ENCODE data around the gene EHMT1.

The EHMT1 gene

GRCh38 chr9:137793196-137793841 lies 174.5 kb downstream of the EHMT1 start:
- DNase-seq (ENCODE audit: extremely low read depth, low read depth) = no peak
- TF ChIP-seq, protein P1, sequence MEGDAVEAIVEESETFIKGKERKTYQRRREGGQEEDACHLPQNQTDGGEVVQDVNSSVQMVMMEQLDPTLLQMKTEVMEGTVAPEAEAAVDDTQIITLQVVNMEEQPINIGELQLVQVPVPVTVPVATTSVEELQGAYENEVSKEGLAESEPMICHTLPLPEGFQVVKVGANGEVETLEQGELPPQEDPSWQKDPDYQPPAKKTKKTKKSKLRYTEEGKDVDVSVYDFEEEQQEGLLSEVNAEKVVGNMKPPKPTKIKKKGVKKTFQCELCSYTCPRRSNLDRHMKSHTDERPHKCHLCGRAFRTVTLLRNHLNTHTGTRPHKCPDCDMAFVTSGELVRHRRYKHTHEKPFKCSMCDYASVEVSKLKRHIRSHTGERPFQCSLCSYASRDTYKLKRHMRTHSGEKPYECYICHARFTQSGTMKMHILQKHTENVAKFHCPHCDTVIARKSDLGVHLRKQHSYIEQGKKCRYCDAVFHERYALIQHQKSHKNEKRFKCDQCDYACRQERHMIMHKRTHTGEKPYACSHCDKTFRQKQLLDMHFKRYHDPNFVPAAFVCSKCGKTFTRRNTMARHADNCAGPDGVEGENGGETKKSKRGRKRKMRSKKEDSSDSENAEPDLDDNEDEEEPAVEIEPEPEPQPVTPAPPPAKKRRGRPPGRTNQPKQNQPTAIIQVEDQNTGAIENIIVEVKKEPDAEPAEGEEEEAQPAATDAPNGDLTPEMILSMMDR (IDR thresholded peaks at IDR 0.05; ENCODE audit: low read depth, low read length) = no peak

GRCh38 chr9:137795156-137795666 lies 176.4 kb downstream of the EHMT1 start:
- TF ChIP-seq, protein P1 (IDR thresholded peaks at IDR 0.05; ENCODE audit: low read depth, low read length) = no peak

GRCh38 chr9:137797206-137798120 lies 178.7 kb downstream of the EHMT1 start:
- DNase-seq (ENCODE audit: extremely low read depth, low read depth) = no peak

More at GRCh38 chr9:137795156-137795666, 176.4 kb downstream of the EHMT1 start:
- no peak for DNase-seq (ENCODE audit: extremely low read depth, low read depth)

GRCh38 chr9:137798142-137798541 lies 179.3 kb downstream of the EHMT1 start:
- DNase-seq (ENCODE audit: extremely low read depth, low read depth) = no peak
- TF ChIP-seq, protein P1 (IDR thresholded peaks at IDR 0.05; ENCODE audit: low read depth, low read length) = no peak

More at GRCh38 chr9:137797206-137798120, 178.7 kb downstream of the EHMT1 start:
- TF ChIP-seq, protein P1 (IDR thresholded peaks at IDR 0.05; ENCODE audit: low read depth, low read length) = no peak

DNA sequence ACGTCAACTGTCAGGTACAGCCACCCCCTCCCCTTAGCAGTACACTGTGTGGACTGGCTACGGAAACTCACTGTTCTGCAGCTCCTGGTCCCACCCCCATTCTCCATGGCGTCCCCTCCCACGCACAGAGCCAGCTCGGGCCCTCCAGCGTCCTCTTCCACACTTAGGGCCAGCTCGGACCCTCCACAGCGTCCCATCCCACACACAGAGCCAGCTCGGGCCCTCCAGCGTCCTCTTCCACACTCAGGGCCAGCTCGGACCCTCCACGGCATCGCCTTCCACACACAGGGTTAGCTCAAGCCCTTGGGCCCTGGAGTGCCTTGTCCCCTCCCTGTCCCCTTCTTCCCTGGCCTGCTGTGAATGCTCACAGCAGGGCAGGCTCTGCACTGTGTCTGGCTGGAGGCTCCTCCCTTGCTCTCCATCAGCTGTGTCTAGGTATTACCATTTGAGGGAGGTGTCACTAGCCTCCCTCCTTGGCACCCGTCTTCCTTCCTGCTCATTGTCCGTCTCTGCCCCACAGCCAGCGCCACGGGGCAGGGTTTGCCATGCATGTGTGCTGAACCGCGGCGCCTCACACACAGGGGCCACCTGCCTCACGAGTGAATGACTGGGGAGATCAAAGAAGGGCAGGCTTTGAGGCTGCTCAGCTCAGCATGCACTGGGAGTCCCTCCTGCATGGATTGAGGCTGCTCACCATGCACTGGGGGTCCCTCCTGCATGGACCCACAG lies 180.3 kb downstream of the EHMT1 start:
- TF ChIP-seq, protein P1 (IDR thresholded peaks at IDR 0.05; ENCODE audit: low read depth, low read length) = no peak
- DNase-seq (ENCODE audit: extremely low read depth, low read depth) = no peak

GRCh38 chr9:137799630-137799983 lies 180.8 kb downstream of the EHMT1 start:
- TF ChIP-seq, protein P1 (IDR thresholded peaks at IDR 0.05; ENCODE audit: low read depth, low read length) = no peak
- no peak for DNase-seq (ENCODE audit: extremely low read depth, low read depth)
